Activated CD4-positive, alpha-beta T cell treated with anti-CD3 and anti-CD28 coated beads for 36 hours (primary cell): Measurements from ENCODE around the gene SLC34A3. TPM values are rescaled to one million over a fixed set of nuclear protein-coding genes. Genes with fewer than 3 reads are reported as not detected.

Experiments
- total RNA-seq, 2 experiments: library from RNA; stranded (reverse); gene quantifications; one replicate each; pipeline ENCODE4 v1.2.3, GENCODE V29; 2021

The SLC34A3 gene
- total RNA-seq, 2 experiments from 2014 or later = not detected

Other genes starting within 250 kb of the SLC34A3 start
- gene LCNL1, start 247.9 kb upstream of the SLC34A3 start, total RNA-seq = not detected
- gene PAXX, start 238.5 kb upstream of the SLC34A3 start, total RNA-seq = 10 to 100 TPM; 52.7 to 67.1 TPM
- not detected for gene CLIC3, start 234.3 kb upstream of the SLC34A3 start, total RNA-seq
- 10 to 100 TPM; 20.4 to 23.7 TPM for gene ABCA2, start 202.7 kb upstream of the SLC34A3 start, total RNA-seq
- gene FUT7, start 198.8 kb upstream of the SLC34A3 start, total RNA-seq = 1 to 10 TPM; 1.3 to 1.6 TPM
- 10 to 100 TPM; 21.0 to 23.1 TPM for gene NPDC1, start 184.7 kb upstream of the SLC34A3 start, total RNA-seq
- gene ENTPD2, start 176.8 kb upstream of the SLC34A3 start, total RNA-seq = under 1 TPM in 1 of 2 experiments, not detected in 1; 0.19 TPM
- 1 to 10 TPM; 6.4 to 8.8 TPM for gene SAPCD2, start 160.3 kb upstream of the SLC34A3 start, total RNA-seq
- 10 to 100 TPM; 12.5 to 14.4 TPM for gene UAP1L1, start 153.4 kb upstream of the SLC34A3 start, total RNA-seq
- gene MAN1B1, start 143.9 kb upstream of the SLC34A3 start, total RNA-seq = 10 to 100 TPM; 21.6 to 26.7 TPM
- 100 to 1,000 TPM; 188 to 204 TPM for gene DPP7, start 116.2 kb upstream of the SLC34A3 start, total RNA-seq
- under 1 TPM in 1 of 2 experiments, not detected in 1; 0.14 TPM for gene GRIN1, start 91.7 kb upstream of the SLC34A3 start, total RNA-seq
- gene LRRC26, start 60.9 kb upstream of the SLC34A3 start, total RNA-seq = not detected
- not detected for gene TMEM210, start 58.8 kb upstream of the SLC34A3 start, total RNA-seq
- gene ANAPC2, start 42.3 kb upstream of the SLC34A3 start, total RNA-seq = 10 to 100 TPM; 30.8 to 38.4 TPM
- gene SSNA1, start 42.2 kb upstream of the SLC34A3 start, total RNA-seq = 10 to 100 TPM; 53.6 to 58.6 TPM
- gene TPRN, start 30.2 kb upstream of the SLC34A3 start, total RNA-seq = 1 to 10 TPM; 5.6 to 5.8 TPM
- 10 to 100 TPM; 25.0 to 30.7 TPM for gene TMEM203, start 25.3 kb upstream of the SLC34A3 start, total RNA-seq
- 10 to 100 TPM; 27.0 to 27.8 TPM for gene NDOR1, start 25.2 kb upstream of the SLC34A3 start, total RNA-seq
- gene RNF208, start 8.7 kb upstream of the SLC34A3 start, total RNA-seq = 1 to 10 TPM; 7.1 to 8.9 TPM
- gene CYSRT1, start 5.7 kb upstream of the SLC34A3 start, total RNA-seq = under 1 TPM; 0.23 to 0.42 TPM
- not detected for gene RNF224, start 3.4 kb upstream of the SLC34A3 start, total RNA-seq
- gene TUBB4B, start 10.4 kb downstream of the SLC34A3 start, total RNA-seq = 100 to 1,000 TPM; 264 to 278 TPM
- not detected for gene STPG3, start 20.4 kb downstream of the SLC34A3 start, total RNA-seq
- 10 to 100 TPM; 41.4 to 54.1 TPM for gene NELFB, start 24.4 kb downstream of the SLC34A3 start, total RNA-seq
- 1 to 10 TPM; 2.6 to 3.4 TPM for gene TOR4A, start 46.8 kb downstream of the SLC34A3 start, total RNA-seq
- gene NRARP, start 71.4 kb downstream of the SLC34A3 start, total RNA-seq = 1 to 10 TPM; 2.1 TPM
- gene EXD3, start 192.3 kb downstream of the SLC34A3 start, total RNA-seq = 1 to 10 TPM; 6.7 to 7.1 TPM
- gene NOXA1, start 192.5 kb downstream of the SLC34A3 start, total RNA-seq = 1 to 10 TPM in 1 of 2 experiments, under 1 TPM in 1; 0.97 to 1.7 TPM
- gene ENTPD8, start 210.5 kb downstream of the SLC34A3 start, total RNA-seq = not detected
- gene NSMF, start 228.4 kb downstream of the SLC34A3 start, total RNA-seq = 10 to 100 TPM; 63.6 to 65.0 TPM